Measurements from ENCODE around the gene ICAM5. TPM values are rescaled to one million over a fixed set of nuclear protein-coding genes. Genes with fewer than 3 reads are reported as not detected.

Gene ICAM5
- total and polyA plus RNA-seq, 8 donors: 0.08 to 0.30 (median 0.21) TPM; not detected in 1

DNA sequence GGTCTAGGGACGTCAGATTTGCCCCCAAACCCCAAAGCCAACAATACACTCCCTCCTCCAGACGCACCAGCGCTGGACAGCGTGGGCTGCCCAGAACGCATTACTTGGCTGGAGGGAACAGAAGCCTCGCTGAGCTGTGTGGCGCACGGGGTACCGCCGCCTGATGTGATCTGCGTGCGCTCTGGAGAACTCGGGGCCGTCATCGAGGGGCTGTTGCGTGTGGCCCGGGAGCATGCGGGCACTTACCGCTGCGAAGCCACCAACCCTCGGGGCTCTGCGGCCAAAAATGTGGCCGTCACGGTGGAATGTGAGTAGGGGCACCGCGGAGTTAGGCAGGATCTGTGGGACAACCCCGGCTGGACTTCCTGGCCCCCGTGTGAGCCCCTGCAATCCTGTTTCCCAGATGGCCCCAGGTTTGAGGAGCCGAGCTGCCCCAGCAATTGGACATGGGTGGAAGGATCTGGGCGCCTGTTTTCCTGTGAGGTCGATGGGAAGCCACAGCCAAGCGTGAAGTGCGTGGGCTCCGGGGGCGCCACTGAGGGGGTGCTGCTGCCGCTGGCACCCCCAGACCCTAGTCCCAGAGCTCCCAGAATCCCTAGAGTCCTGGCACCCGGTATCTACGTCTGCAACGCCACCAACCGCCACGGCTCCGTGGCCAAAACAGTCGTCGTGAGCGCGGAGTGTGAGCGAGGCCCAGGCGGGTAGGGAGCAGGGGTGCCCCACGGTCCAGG lies 4.0 kb downstream of the ICAM5 start:
- intact Hi-C loops (cut with DNase I): no loop called here
- no peaks in the 10 kb centered on the region for H3K9me3 ChIP-seq
- 17 to 19% methylated on average over 40 to 49 of the region's 49 CpGs for WGBS, 2 donors
- no peaks in the 10 kb centered on the region for H3K36me3 ChIP-seq
- TF ChIP-seq CTCF (IDR thresholded peaks at IDR 0.05): no peak
- ATAC-seq (no peak), DNase-seq (no peak), FAIRE-seq (no peak)
- H3K27me3 ChIP-seq: peaks cover 0 to 38% (median 5%) of the 10 kb centered on the region in 4 donors
- no peak overlapping the region for H3K4me3 ChIP-seq
- no peak overlapping the region for H3K27ac ChIP-seq
- peaks cover 11 to 21% (median 17%) of the 10 kb centered on the region in 3 donors for H3K4me1 ChIP-seq

- ATAC-seq (no peak), DNase-seq (no peak), FAIRE-seq (no peak)
- peaks cover 0 to 38% (median 5%) of the 10 kb centered on the region in 4 donors for H3K27me3 ChIP-seq
- no peaks in the 10 kb centered on the region for H3K36me3 ChIP-seq
- no peak overlapping the region for H3K4me3 ChIP-seq
- 4 to 9% methylated on average over 25 of the region's 25 CpGs for WGBS, 2 donors
- TF ChIP-seq CTCF (IDR thresholded peaks at IDR 0.05): no peak
- intact Hi-C loops (cut with DNase I): no loop called here
- peaks cover 11 to 19% (median 17%) of the 10 kb centered on the region in 3 donors for H3K4me1 ChIP-seq
- H3K27ac ChIP-seq: no peak overlapping the region
- H3K9me3 ChIP-seq: no peaks in the 10 kb centered on the region
These were observed 4.6 kb downstream of the ICAM5 start for GRCh38 chr19:10294368-10294697.

DNA sequence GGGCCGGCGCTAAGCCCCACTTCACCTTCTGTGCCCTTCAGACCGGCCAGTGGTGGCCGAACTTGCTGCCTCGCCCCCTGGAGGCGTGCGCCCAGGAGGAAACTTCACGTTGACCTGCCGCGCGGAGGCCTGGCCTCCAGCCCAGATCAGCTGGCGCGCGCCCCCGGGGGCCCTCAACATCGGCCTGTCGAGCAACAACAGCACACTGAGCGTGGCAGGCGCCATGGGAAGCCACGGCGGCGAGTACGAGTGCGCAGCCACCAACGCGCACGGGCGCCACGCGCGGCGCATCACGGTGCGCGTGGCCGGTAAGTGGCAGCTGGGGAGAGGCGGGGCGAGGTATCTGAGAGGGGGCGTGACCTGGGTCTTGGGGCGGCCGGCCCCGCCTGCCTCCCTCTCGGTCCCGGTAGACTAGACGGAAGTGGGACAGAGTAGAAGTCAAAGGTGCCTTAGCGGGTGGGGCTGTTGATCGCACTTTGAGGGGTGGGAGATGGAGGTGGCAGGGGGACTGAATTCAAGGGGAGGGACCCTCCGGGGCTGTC lies 5.6 kb downstream of the ICAM5 start:
- DNase-seq: peak in 1 of 6 donors; percentile 66
- WGBS, 2 donors: 1 to 2% methylated on average over 47 to 48 of the region's 48 CpGs
- no peak for TF ChIP-seq CTCF (IDR thresholded peaks at IDR 0.05)
- ATAC-seq: peak in 3 of 4 donors; percentile 22 to 46 (median 26)
- Histone ChIP-seq H3K9me3 (no peaks in the 10 kb centered on the region), H3K27ac (no peak overlapping the region), H3K27me3 (peaks cover 0 to 33% (median 5%) of the 10 kb centered on the region in 4 donors), H3K36me3 (no peaks in the 10 kb centered on the region), H3K4me3 (peak overlapping the region in 1 of 4 donors; percentile 39), H3K4me1 (peaks cover 11 to 17% (median 12%) of the 10 kb centered on the region in 3 donors)
- no peak for FAIRE-seq
- intact Hi-C loops (cut with DNase I): no loop called here

- peaks cover 11 to 13% (median 12%) of the 10 kb centered on the region in 3 donors for H3K4me1 ChIP-seq
- ATAC-seq (no peak), DNase-seq (no peak), FAIRE-seq (no peak)
- H3K27me3 ChIP-seq: peaks cover 0 to 31% (median 5%) of the 10 kb centered on the region in 4 donors
- no peak for TF ChIP-seq CTCF (IDR thresholded peaks at IDR 0.05)
- H3K9me3 ChIP-seq: no peaks in the 10 kb centered on the region
- H3K27ac ChIP-seq: no peak overlapping the region
- peak overlapping the region in 1 of 4 donors; percentile 39 for H3K4me3 ChIP-seq
- intact Hi-C loops (cut with DNase I): no loop called here
- no peaks in the 10 kb centered on the region for H3K36me3 ChIP-seq
- WGBS, 2 donors: 9 to 10% methylated on average over 56 to 58 of the region's 58 CpGs
These were observed 6.3 kb downstream of the ICAM5 start for GRCh38 chr19:10295847-10296591.

Measured in pancreas (tissue), 10 donors.